GM11168 (cell line): ENCODE results near the gene MOK.

Source experiments
- in situ Hi-C: fragments of 300-500 bp; cut with MboI; formaldehyde crosslinking; loops from one replicate; pipeline ENCODE4 v1.12.0; 2022; ENCODE audit warnings: low sequenced_read_pairs; ENCODE audit not compliant: unreplicated experiment

Gene MOK

GRCh38 chr14:102192840-102193502, 112.0 kb downstream of the MOK start:
- in situ Hi-C loops, result no loop called here

GRCh38 chr14:102189874-102190273, 115.1 kb downstream of the MOK start:
- in situ Hi-C loops, result no loop called here

- in situ Hi-C loops, result no loop called here
Observed at GRCh38 chr14:102188187-102188586, 116.8 kb downstream of the MOK start.

- in situ Hi-C loops, result no loop called here
Observed at GRCh38 chr14:102187568-102188001, 117.4 kb downstream of the MOK start.

DNA sequence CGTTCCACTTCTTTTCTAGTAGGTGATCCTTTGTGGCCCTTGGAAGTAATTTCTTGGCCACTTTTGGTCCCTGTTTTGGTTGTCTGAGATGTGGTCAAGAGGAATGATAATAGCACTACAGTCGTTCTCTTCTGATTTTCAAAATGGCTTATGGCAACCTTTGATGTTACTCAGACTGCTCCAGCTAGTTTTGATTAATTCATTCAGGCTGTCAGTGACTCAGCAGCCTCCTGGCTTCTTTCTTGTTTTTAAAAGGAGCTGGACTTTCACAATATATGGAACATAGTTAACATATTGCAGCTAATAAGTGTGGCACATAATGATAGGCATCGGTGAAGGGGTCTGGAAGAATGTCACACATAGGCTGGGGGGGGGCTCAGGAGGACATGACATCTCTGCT, 117.9 kb downstream of the MOK start:
- in situ Hi-C loops, result no loop called here

GRCh38 chr14:102185360-102185759, 119.6 kb downstream of the MOK start:
- in situ Hi-C loops, result no loop called here

DNA sequence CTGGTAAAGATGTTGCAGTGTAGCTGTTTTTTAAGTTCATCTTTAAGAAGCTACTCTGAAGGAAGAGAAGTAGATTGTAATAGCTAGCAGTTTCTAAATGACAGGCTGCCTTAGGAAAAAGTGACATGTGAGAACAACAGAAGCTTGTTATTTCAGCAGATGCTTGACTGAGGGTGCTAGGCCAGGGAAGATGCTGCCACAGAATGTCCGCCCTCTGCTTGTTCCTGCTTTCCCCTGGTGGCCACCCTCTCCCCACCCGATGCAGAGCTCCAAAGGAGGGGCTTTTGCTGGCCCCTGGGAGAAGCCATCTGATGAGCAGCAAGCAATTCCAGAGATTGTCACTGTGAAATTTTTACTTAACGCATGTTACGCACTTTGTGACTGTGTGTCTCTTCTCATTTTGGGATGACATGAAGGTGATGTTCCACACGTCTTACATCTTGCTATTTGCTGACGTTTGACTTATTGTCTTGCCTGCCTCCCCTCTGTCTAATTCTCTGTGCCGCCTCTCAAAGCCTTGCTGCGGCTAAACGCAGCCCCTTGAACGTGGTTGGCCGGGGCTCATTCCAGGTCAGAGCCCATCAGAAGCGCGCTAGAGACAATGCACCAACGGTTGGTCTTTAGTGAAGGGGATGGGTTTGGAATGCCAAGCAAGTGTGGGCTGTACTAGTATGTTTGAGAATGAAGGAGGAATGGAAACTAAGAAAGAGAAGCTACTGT, 120.5 kb downstream of the MOK start:
- in situ Hi-C loops, result no loop called here

DNA sequence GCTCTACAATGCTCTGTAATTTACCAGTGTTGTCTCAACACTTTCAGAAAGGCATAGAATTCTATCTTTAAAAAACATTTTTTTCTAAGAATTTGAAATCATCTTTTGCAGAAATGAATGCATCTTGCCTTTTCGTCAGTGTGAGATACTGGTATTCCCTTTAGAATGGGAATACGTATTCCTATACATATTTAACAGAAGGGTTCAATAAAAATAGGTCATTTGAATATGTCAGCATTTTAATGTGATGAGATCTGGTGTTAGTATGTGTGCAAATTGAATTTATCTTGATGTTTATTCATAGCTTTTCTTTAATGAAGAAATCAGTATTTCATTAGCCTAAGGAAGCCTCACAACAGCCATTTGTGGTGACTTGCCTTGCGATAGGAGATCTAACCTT, 121.1 kb downstream of the MOK start:
- in situ Hi-C loops, result no loop called here

DNA sequence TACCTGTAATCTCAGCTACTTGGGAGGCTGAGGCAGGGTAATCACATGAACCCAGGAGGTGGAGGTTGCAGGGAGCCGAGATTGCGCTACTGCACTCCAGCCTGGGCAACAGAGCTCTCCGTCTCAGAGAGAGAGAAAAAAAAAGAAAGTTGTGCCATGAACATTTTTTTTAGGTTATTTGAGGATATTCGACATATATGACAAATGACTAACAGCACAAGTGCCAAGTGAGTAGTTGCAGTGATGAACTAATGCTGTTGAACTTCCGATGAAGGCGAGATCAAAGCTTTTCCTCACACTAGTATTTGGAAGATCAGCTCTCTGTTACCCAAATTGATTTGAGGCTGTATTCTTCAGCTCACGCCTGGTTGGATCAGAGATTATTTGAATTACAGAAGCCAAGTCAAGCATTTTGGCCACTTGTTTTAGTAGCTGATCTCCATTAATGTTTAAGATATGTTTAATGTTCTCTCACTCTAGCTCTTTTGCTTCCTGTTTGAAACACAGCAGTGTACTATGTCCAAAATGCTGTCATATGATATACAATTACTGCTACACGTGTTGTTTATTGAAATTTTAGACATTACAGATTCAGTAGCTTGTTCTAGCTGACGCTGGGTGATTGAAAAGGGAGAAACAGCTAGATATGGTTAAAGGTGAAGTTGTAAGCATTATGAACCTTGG, 121.9 kb downstream of the MOK start:
- in situ Hi-C loops, result no loop called here

DNA sequence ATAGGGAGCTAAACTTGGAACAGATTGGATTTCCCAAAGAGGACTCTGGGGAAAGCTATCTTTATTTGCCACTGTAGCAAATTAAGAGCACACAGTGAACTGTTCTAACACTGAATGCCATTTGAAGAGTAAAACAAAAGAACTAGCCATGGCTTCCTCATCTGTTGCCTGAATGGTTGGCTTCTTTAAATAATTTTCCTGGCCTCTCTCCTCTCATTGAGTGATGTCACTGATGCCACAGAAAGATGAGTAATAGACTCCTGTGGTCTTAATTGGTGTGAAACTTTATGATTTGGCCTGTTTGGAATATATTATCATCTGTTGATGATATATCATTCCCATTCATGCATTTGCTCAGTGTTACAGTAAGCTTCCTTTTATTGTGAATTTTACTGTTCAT, 122.8 kb downstream of the MOK start:
- in situ Hi-C loops, result no loop called here

- in situ Hi-C loops, result no loop called here
Observed at GRCh38 chr14:102181187-102181586, 123.8 kb downstream of the MOK start.

DNA sequence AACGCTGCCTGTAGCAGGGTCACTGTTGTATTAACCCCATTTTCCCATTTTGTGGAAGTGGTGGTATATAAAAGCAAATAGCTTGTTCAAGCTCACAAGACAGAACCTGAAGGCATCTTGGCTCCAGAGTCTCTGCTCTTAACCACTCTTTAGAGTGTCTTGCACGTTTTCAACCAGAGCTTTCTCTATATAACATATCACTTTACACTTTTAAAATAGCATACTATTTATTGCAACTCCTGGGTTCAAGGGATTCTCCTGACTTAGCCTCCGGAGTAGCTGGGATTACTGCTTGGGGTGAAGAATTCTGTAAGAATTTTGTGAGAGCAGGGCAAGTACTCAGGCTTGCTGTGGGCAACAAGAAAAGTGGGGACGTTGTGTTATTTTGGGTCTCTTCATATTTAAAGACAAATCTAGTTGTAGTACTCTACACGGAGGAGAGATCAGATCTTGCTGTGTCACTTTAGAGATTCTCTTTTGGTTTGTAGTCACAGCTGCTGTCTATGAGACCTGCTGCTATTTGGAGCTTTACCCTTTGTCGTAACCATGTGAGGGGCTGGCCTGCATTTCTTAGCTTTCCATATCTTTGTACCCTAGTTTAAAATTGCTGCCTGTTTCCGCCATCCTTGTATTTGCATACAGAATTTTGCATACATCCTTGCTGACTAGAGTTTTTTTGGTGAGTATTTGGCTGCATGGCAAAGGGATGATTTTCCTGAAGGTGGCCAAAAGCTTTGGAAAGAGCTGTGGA, 124.5 kb downstream of the MOK start:
- in situ Hi-C loops, result no loop called here
